Amygdala (tissue), 56 donors: Measurements from ENCODE around the gene SEPTIN10.

Source experiments
- DNase-seq, 56 donors: peaks; one replicate each; lab custom pipeline; 2025; lab: John Stamatoyannopoulos, UW

Gene SEPTIN10

GRCh38 chr2:109508556-109508955 is 105.2 kb downstream of the SEPTIN10 start:
- no peak for DNase-seq

- DNase-seq: no peak
Observed at GRCh38 chr2:109507828-109508227, 105.9 kb downstream of the SEPTIN10 start.

GRCh38 chr2:109507217-109507616 is 106.5 kb downstream of the SEPTIN10 start:
- peak in 3 of 56 donors; percentile 7 to 45 (median 19) for DNase-seq

GRCh38 chr2:109503191-109503590 is 110.6 kb downstream of the SEPTIN10 start:
- no peak for DNase-seq

- no peak for DNase-seq
Observed at GRCh38 chr2:109501461-109501860, 112.3 kb downstream of the SEPTIN10 start.

GRCh38 chr2:109500910-109501309 is 112.9 kb downstream of the SEPTIN10 start:
- DNase-seq: no peak

- DNase-seq: no peak
Observed at GRCh38 chr2:109499566-109499965, 114.2 kb downstream of the SEPTIN10 start.

GRCh38 chr2:109498906-109499305 is 114.9 kb downstream of the SEPTIN10 start:
- DNase-seq: no peak

- DNase-seq: peak in 6 of 56 donors; percentile 11 to 29 (median 19)
Observed at GRCh38 chr2:109497911-109498870, 115.6 kb downstream of the SEPTIN10 start.

- DNase-seq: no peak
Observed at GRCh38 chr2:109497463-109497862, 116.3 kb downstream of the SEPTIN10 start.

GRCh38 chr2:109494351-109494750 is 119.4 kb downstream of the SEPTIN10 start:
- no peak for DNase-seq

GRCh38 chr2:109493176-109493935 is 120.4 kb downstream of the SEPTIN10 start:
- no peak for DNase-seq
